ENCODE results near the gene TNFAIP8L2. TPM values are rescaled to one million over a fixed set of nuclear protein-coding genes. Genes with fewer than 3 reads are reported as not detected.

Gene TNFAIP8L2
- not detected in 2 replicates for total RNA-seq

GRCh38 chr1:151156515-151156819, at the start of gene TNFAIP8L2:
Gene TNFAIP8L2 (plus strand): TSS chr1:151156649. CDS start chr1:151158698, 2,049 bp downstream.

GRCh38 chr1:151146412-151147131, 9.9 kb upstream of the TNFAIP8L2 start, which contains the start of gene SEMA6C:
Gene SEMA6C (minus strand): TSS chr1:151146631. CDS start chr1:151142621, 4,010 bp downstream.

GRCh38 chr1:151165738-151166504, 9.5 kb downstream of the TNFAIP8L2 start, which contains the start of the genes LYSMD1 and SCNM1:
Gene LYSMD1 (minus strand): TSS chr1:151165902. CDS start chr1:151165258, 644 bp downstream.
Gene SCNM1 (plus strand): TSS chr1:151166144. CDS start chr1:151166153, 9 bp downstream.

GRCh38 chr1:151175863-151176262, 19.4 kb downstream of the TNFAIP8L2 start, which contains the start of gene TMOD4:
Gene TMOD4 (minus strand): TSS chr1:151175981. CDS start chr1:151174875, 1,106 bp downstream.

GRCh38 chr1:151189637-151190445, 33.4 kb downstream of the TNFAIP8L2 start, which contains the start of gene VPS72:
Gene VPS72 (minus strand): TSS chr1:151190197. CDS start chr1:151190121, 76 bp downstream.

GRCh38 chr1:151198254-151199127, 42.0 kb downstream of the TNFAIP8L2 start, which contains the start of gene PIP5K1A:
Gene PIP5K1A (plus strand): TSS chr1:151198552. CDS start chr1:151198997, 445 bp downstream.

Other genes with a start within 250 kb of the TNFAIP8L2 start
- gene SETDB1, start 230.3 kb upstream of the TNFAIP8L2 start, total RNA-seq: 18.8 and 21.0 TPM in 2 replicates
- gene CERS2, start 181.8 kb upstream of the TNFAIP8L2 start, total RNA-seq: 113 and 125 TPM in 2 replicates
- 0.17 and 0.30 TPM in 2 replicates for gene ANXA9, start 174.4 kb upstream of the TNFAIP8L2 start, total RNA-seq
- 8.8 and 9.8 TPM in 2 replicates for gene MINDY1, start 149.7 kb upstream of the TNFAIP8L2 start, total RNA-seq
- 8.2 and 8.4 TPM in 2 replicates for gene PRUNE1, start 148.2 kb upstream of the TNFAIP8L2 start, total RNA-seq
- under 0.01 and 0.17 TPM in 2 replicates for gene BNIPL, start 120.1 kb upstream of the TNFAIP8L2 start, total RNA-seq
- 3.0 and 3.4 TPM in 2 replicates for gene C1orf56, start 108.9 kb upstream of the TNFAIP8L2 start, total RNA-seq
- 27.6 and 28.7 TPM in 2 replicates for gene CDC42SE1, start 97.0 kb upstream of the TNFAIP8L2 start, total RNA-seq
- gene MLLT11, start 96.3 kb upstream of the TNFAIP8L2 start, total RNA-seq: 5.8 and 6.4 TPM in 2 replicates
- gene GABPB2, start 85.9 kb upstream of the TNFAIP8L2 start, total RNA-seq: 5.5 and 6.1 TPM in 2 replicates
- 2.0 and 2.1 TPM in 2 replicates for gene SEMA6C, start 10.0 kb upstream of the TNFAIP8L2 start, total RNA-seq
- gene LYSMD1, start 9.3 kb downstream of the TNFAIP8L2 start, total RNA-seq: 7.0 and 8.2 TPM in 2 replicates
- 38.7 and 44.0 TPM in 2 replicates for gene SCNM1, start 9.5 kb downstream of the TNFAIP8L2 start, total RNA-seq
- gene TMOD4, start 19.3 kb downstream of the TNFAIP8L2 start, total RNA-seq: 0.45 and 0.50 TPM in 2 replicates
- 56.6 and 58.2 TPM in 2 replicates for gene VPS72, start 33.5 kb downstream of the TNFAIP8L2 start, total RNA-seq
- gene PIP5K1A, start 41.9 kb downstream of the TNFAIP8L2 start, total RNA-seq: 43.7 and 46.7 TPM in 2 replicates
- 180 and 182 TPM in 2 replicates for gene PSMD4, start 98.1 kb downstream of the TNFAIP8L2 start, total RNA-seq
- 12.5 and 12.8 TPM in 2 replicates for gene ZNF687, start 125.7 kb downstream of the TNFAIP8L2 start, total RNA-seq
- 56.3 and 76.1 TPM in 2 replicates for gene PI4KB, start 170.8 kb downstream of the TNFAIP8L2 start, total RNA-seq
- gene RFX5, start 190.6 kb downstream of the TNFAIP8L2 start, total RNA-seq: 25.6 and 28.1 TPM in 2 replicates
- 25.9 and 31.4 TPM in 2 replicates for gene SELENBP1, start 216.1 kb downstream of the TNFAIP8L2 start, total RNA-seq
- gene PSMB4, start 242.9 kb downstream of the TNFAIP8L2 start, total RNA-seq: 333 and 373 TPM in 2 replicates